Activated effector memory CD4-positive, alpha-beta T cell treated with Interleukin-2 at 50 U/mL for 16 hours (primary cell): ENCODE results near the gene KCNT1.
"Not testable (repeated sequence)": the region's sequence is repeated elsewhere in the genome, so short reads cannot be mapped to it uniquely, and the experiment has no call there.

Source experiments
- DNase-seq: peaks from one replicate; pipeline ENCODE4 v3.0.0-alpha.2; 2020

KCNT1 gene

GRCh38 chr9:135701959-135702721 is at the start of gene KCNT1:
KCNT1 (plus strand) TSS chr9:135702185; CDS start chr9:135702259, 74 bp downstream.
- peak; percentile 21 for DNase-seq

GRCh38 chr9:135655317-135655716 is 46.7 kb upstream of the KCNT1 start:
- DNase-seq: no peak

- DNase-seq: no peak
These were observed 44.6 kb upstream of the KCNT1 start for GRCh38 chr9:135657416-135657815.

GRCh38 chr9:135659252-135659651 is 42.7 kb upstream of the KCNT1 start:
- DNase-seq: no peak

GRCh38 chr9:135660407-135660806 is 41.6 kb upstream of the KCNT1 start:
- no peak for DNase-seq

- DNase-seq: no peak
These were observed 40.0 kb upstream of the KCNT1 start for GRCh38 chr9:135661816-135662560.

- DNase-seq: no peak
These were observed 39.1 kb upstream of the KCNT1 start, which contains the start of gene LCN9 for GRCh38 chr9:135662758-135663450. LCN9 (plus strand) TSS chr9:135663309; CDS start chr9:135663322, 13 bp downstream.

GRCh38 chr9:135663451-135663770 is 38.6 kb upstream of the KCNT1 start:
- no peak for DNase-seq

- DNase-seq: no peak
These were observed 38.1 kb upstream of the KCNT1 start for GRCh38 chr9:135663857-135664256.

GRCh38 chr9:135664266-135664665 is 37.7 kb upstream of the KCNT1 start:
- DNase-seq: no peak

- no peak for DNase-seq
These were observed 36.9 kb upstream of the KCNT1 start for GRCh38 chr9:135664801-135665794.

- DNase-seq: no peak
These were observed 36.2 kb upstream of the KCNT1 start for GRCh38 chr9:135665795-135666189.

- no peak for DNase-seq
These were observed 35.2 kb upstream of the KCNT1 start for GRCh38 chr9:135666534-135667462.

GRCh38 chr9:135667463-135668001 is 34.5 kb upstream of the KCNT1 start:
- no peak for DNase-seq

GRCh38 chr9:135669018-135669417 is 33.0 kb upstream of the KCNT1 start:
- DNase-seq: not testable (repeated sequence)

- no peak for DNase-seq
These were observed 32.2 kb upstream of the KCNT1 start for GRCh38 chr9:135669616-135670285.

GRCh38 chr9:135670721-135671590 is 31.0 kb upstream of the KCNT1 start:
- DNase-seq: no peak

GRCh38 chr9:135671591-135672041 is 30.4 kb upstream of the KCNT1 start:
- DNase-seq: no peak

- not testable (repeated sequence) for DNase-seq
These were observed 29.2 kb upstream of the KCNT1 start for GRCh38 chr9:135672786-135673185.
